NCI-H526 treated with DMSO at 0.1 percent for 48 hours (cell line): ENCODE results near the gene CCDC142.
"Not testable (repeated sequence)": the region's sequence is repeated elsewhere in the genome, so short reads cannot be mapped to it uniquely, and the experiment has no call there.

ENCODE experiments used
- DNase-seq: peaks from one replicate; lab custom pipeline; 2025; lab: John Stamatoyannopoulos, UW

CCDC142 gene

DNA sequence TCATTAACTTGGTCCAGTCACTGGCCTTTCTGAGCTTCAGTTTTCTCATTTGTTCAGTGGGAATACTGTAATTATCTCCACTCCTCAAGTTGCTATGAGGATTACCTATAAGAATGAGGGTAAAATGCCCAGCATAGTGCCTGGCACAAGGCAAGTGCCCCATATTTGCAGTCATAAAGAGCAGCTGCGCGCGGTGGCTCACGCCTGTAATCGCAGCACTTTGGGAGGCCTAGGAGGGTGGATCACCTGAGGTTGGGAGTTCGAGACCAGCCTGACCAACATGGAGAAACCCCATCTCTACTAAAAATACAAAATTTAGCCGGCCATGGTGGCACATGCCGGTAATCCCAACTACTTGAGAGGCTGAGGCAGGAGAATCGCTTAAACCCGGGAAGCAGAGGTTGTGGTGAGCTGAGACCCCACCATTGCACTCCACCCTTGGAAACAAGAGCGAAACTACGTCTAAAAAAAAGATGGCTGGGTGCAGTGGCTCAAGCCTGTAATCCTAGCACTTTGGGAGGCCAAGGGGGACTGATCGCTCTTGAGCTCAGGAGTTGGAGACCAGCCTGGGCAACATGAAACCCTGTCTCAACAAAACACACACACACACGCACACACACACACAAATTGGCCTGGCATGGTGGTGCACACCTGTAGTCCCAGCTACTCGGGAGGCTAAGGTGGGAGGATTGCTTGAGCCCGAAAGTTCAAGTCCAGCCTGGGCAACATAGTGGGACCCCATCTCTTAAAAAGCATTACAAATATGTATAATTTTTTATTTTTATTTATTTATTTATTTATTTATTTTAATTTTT is 40.1 kb downstream of the CCDC142 start:
- not testable (repeated sequence) for DNase-seq

DNA sequence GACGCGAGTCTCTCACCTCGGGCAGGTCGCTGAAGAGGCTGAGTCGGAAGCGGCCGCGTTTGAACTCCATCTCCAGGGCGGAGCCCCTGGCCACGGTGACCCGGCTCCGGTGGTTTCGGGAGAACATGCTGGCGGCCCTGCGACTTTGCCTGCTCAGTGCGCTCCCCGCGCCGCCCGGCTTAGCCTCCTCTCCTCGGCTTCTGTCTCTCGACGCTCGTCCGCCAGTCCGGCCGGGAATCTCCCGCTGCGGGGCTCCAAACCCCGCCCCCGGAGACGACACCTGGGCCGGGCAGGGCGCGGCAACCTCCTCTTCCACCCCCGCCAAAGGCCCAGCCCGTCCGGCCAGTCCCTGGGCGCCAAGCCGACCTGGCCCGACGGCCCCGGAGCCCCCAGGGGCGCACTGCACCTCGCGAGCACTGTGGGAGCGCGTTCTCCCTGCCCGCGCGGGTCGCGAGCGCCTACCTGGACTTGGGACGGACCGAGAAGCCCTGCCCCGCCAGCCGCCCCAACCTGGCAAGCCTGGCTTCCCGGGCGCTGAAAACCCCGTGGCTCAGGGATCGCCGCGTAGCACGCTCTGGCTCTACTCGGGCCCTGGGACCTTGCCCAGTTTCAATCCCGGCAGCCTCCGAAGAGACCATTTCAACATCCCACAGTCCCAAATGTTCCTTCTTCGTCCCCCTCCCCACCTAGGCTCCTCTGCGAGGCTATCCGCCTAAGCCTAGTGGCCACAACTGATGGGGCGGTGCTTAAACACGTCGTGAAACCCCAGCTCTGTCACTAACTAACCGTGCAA is 40.9 kb downstream of the CCDC142 start, which contains the start of gene RTKN:
TSS of gene RTKN (minus strand) at position 248 of the 793 bp plus-strand sequence. CDS start at position 127, 121 bp downstream.
- peak; percentile 69 for DNase-seq

DNA sequence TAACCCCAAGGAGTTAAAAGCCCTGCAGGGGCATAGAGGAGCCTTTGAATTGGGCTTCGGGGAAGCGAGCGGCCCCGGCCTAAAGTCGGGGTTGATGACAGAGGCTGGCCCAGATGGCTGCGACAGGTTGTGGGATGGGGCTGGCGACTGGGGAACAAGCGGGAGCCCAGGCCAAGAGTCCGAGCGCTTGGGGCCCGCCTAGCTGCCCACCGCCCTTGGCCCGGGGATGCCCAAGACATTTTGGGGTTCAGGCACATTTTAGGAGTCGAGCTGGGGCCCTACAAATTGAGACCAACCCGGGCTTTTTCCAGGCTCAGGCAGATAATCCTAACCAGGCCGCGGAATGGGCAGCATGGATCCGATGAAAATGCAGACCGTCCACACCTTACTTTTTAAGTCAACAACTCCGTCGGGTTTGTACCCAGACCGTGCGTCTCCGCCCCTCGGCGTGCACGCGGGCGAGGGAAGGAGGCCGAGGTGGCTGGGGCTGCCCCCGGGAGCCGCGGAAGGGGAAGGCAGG is 41.6 kb downstream of the CCDC142 start:
- DNase-seq: no peak

DNA sequence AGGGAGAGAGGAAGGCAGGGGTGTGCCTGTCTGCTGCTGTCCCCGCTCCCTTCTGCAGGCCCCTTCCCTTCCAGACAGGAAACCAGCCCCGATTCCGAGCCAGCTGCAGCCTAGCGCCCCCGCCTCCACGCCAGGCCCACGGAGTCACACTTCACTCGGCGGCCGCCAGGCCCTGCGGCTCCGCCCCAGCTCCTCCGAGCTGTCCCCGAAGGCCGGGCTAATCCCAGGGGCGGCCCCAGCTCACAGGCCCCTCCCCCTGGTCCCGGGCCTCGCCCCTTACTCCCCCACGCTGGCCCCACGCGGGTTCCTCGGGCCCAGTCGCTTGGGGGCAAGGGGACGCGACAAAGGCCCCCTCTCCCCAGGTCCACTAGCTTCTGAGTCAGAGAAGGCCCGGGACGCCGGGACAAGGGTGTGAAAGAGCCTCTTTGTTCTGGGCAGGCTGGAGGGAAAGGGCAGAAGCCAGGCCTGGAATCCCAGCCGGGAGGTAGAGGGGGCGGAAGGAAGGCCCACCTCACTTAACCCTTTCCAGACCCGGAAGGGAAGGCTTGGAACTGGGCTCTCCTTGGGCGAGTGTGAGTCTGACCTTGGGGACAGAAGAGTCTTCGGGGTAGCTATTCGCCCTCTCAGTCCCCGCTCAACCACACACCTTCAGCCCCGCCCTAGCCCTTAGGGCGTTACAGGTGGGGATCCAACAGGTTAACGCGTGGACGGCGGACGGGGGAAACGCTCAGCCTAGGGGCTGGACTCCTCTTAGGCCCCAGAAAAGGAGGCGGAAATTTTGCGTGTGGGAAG is 42.2 kb downstream of the CCDC142 start:
- DNase-seq: peak; percentile 65

DNA sequence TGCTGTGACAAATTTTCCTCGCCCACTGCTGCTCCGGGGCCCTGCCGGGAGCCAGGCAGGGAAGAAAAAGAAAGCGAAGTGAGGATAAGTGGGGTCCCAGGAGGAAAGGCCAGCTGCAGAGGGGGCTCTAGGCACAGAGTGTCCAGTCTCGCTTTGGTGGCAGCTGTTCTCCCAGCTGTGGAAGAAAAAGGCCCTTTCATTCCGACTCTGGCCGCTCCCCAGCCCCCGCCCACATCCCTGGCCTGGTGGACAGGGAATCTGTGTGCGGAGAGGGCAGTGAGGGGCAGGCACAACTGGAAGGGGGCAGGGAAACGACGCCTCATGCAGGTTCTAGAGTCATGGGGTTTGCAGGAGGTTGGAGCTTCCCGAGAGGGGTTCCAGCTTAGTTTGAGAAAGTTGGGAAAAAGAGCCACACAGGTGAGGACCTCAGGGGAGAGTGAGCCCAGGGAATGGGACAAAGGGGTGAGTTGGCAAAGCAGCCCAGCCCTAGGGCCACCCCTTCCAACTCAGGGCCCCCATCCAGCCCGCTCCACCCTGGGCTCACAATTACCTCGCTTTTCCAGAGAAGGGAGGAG is 42.9 kb downstream of the CCDC142 start:
- no peak for DNase-seq

DNA sequence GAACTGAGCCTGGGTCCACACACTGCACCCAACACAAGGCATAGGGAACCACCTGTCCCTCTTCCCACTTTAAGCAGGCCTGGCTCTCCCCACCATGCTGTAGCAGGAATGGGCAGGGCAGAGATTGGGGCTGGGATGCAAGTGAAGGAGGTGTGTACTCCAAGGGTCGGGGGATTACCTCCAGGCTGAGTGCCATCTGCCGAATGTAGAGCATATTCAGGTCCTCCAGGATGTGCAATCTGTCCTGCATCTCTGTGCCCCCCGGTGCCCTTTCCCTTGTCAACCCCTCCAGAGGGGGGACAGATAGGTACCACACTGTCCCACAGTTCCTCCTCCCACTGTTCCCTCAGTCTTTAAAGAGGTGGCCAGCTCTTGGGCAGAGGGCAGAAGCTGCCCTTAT is 43.4 kb downstream of the CCDC142 start:
- DNase-seq: no peak

DNA sequence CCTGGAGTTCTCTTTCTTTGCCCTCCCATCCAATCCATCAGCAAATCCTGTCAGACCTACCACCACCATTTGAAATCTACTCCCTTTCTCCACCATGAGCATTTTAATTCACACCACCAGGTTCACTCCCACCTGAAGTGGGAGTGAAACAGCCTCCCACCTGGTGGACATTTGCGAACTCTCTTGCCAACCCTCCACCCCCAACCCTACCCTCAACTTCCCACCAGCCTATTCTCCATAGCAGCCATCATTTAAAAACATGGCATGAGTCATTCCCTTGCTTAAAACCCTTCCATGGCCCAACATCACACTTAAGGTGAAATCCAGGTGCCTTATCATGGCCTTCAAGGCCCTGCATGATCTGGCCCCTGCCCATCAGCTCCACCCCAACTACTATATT is 44.5 kb downstream of the CCDC142 start:
- DNase-seq: no peak

DNA sequence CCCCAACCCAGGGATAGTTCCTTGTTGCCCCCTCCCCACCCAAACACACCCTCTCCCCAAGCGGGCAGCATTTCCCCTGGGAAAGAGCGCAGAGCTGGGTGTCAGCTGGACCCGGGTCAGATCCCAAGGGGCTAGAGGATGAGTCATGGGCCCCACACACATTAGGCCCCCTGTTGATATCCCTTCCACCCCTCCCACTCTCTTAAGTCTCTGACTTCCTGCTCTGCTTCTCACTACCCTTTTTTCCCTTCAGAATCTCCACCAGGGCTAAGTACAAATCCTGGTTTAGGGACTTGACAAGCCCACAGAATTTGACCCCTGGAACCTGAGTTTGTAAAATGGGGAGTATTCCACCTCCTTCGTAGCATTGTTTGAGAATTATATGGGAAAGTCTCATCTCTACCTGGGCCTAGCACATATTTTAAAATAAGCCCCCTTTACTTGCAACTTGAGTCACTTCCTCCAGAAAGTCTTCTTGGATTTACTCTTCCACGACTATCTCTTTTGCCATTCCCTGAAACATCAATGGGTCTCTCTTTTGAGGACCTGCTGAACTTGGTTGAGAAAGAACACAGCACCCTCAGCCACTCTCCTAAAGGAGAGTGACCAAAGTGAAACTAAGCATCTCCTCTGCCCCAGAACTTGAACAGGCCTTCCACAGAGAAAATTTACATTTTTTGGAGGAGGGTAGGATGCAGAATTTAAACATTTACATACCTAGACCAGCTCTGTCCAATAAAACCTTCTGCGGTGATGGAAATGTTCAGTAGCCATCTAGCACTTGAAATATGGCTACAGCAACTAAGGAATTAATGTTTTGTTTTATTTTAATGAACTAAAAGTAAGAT is 45.7 kb downstream of the CCDC142 start:
- no peak for DNase-seq

DNA sequence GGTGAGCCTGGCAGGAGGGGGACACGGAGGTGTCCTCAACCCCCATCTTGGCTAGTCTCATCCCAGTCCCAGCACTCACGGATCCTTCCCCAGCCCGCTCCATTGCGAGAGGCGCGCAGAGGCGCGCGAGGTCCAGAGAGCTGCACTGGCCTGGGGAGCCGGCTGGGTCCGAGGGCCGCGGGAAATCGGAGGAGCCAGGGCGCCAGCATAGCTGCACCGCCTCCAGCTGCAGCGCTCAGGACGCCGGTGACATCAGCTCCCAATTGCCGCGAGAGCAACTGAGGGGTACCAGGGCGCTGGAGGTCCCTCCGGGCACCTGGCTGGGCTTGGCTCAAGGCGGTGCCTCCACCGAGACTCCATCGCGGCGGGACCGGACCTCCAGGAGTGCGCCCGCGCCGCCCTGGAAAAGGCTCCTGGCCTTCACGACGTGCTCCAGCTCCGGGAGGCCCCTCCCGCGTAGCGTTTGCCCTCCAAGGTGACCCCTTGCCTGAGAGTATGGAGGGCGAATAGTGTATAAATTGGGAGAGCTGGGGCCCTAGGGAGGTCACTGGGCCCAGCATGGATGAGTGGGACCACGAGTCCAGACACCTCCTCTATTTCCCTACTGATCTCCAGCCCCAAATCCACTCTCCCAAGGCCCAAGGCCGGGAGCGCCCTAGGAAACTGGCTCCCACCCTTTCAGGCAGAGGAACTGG is 46.5 kb downstream of the CCDC142 start:
- no peak for DNase-seq

DNA sequence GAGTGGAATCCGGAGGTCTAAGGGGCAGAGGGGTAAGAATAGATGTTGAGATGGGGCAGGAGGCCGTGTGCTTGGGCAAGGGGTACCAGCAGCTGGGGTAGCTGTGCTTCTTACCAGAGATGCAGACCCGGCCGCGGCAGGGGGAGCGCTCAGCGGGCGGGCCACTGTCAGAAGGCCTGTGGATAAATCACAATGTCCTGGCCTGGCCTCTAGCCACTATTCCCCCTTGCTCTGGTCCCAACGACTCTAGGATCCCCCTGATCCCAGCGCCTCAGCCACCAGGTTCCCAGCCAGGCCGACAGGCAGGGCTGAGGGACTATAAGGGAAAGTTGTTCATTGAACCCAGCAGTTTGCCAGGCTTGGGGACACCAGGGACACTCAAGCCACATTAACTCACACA is 52.3 kb downstream of the CCDC142 start:
- DNase-seq: no peak

DNA sequence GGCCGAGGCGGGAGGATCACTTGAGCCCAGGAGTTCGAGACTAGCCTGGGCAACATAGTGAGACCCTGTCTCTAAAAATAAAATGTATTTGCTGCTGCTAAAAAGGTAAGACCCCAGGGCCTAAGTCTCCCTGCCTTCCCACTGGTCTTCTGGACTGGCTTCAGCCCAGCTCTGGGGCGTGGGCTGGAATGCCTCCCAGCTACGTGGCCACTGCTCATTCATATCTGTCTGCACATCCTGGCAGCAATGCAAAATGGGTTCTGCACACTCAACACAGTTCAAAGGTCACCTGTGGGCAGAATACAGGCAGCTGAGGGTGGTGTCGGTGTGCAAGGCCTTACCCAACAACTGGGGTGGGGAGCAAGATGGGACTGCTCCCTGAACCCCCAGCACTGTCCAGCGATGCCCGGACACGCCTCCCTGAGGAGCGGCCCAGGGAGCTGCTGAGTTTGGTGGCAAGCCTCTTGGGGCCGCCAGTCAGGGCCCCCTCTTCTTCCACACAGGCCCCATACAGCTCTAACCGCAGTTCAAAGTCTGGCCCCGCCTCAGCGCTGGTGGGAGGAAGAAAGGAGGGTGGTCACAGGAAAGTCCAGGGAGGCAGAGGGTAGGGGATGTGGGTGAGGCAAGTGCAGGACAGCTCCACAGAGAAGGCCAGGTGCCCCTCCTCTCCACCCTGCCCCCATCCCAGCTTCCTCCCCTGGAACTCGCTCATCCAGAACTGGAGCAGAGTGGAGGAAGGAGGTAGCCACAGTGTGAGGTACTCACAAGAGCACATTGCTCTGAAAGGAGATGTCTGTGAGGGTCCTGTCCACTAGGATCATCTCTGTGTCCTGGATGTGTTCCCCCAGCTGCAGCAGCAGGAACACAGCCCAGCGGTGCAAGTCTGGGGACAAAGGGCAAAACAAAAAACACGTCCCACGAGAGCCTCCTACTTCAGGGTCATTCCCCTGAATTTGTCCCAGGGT is 53.0 kb downstream of the CCDC142 start:
- no peak for DNase-seq

DNA sequence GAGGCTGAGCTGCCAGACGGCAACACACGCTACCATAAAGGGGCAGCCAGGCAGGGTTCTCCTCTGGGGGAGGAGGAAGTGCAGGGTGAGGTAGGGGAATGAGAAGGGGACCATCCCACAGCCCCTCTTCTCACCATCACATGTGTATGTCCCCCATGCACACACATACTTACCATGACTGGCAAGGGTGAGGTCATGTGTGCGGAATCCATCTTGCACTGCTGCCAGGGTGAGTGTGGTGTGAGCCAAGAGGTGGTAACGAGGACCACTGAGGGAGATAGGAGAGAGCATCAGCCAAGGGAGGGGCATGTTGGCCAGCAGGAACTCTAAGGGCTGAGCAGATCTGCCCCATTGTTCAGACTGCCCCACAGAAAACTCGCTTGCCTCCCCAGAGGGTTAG is 54.1 kb downstream of the CCDC142 start:
- DNase-seq: no peak

DNA sequence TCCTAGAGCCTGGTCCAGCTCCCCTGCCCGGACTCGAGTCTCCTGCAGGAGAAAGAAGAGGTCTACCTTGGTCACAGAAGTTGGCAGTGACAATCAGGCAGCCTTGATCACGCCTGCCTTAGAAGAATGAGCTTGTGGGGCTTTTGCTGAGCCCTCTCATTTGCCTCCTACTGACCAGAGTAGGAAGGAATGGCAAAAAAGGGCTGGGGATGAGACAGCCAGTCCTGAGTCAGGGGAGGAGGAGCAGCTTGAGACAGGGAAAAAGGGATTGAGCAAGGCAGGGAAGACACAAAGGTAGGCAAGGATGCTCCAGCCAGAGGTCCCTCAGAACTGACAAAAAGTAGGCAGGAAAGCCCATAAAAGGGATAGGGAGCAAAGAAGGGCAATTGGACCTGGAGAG is 55.2 kb downstream of the CCDC142 start:
- no peak for DNase-seq

DNA sequence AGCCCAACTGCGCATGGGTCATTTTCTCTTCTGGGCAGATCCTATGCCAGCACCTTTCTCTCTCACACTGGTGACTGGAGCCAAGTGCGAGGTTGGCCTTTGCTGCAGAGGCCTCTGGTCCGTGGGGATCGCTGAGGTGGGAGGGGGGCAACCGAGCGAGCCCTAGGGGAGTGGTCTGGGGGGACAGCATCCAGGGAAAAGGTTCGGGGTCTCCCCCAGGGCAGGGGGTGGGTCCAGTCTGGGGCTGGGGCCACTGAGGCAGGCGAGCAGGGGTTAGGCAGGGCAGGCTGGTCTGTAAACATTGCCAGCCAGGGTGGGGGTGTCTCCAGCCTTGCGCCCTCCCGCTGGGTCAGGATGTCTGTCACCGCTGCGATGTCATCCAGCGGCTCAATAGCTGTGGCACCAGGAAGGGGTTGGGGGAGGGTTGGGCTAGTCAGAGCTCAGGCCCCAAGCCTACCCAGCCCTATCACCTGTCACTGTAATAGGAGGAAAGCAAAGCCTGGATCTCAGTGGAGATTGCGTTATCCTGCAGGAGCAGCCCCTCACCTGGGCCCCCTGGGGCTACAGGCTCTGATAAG is 56.5 kb downstream of the CCDC142 start:
- DNase-seq: no peak

DNA sequence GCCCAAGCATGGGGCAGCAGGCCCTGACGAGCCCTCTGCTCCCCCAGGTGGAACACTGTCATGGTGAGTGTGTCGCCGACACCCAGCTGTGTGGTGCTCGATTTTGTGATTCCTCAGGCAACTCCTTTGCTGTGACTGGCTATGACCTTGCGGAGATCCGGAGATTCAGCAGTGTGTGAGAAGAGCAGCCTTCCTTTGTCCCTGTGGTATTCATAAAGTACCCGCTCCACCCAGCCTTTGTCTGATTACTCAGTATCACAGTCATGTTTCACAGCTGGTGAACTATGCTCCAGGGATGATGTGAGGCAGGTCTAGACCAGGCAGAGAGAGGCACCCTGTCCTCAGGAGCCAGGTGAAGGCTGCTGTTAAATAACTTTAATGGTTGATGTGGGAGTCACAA is 57.3 kb downstream of the CCDC142 start:
- no peak for DNase-seq

DNA sequence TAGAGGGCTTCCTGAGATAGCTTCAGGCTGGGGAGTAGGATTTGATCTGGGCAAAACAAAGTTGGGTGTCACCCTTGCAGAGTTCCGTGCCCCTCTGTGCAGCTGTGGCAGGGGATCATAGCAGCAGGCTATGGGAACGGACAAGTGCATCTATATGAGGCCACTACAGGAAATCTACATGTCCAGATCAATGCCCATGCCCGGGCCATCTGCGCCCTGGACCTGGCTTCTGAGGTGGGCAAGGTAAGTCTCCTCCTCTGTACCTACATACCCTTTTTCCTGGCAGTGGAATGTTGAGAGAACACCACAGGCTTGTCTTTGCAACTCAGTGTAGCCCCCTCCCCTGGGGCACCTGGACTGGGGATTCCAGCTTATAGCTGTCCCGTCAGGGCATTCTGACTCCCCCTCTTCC is 57.8 kb downstream of the CCDC142 start:
- DNase-seq: no peak

DNA sequence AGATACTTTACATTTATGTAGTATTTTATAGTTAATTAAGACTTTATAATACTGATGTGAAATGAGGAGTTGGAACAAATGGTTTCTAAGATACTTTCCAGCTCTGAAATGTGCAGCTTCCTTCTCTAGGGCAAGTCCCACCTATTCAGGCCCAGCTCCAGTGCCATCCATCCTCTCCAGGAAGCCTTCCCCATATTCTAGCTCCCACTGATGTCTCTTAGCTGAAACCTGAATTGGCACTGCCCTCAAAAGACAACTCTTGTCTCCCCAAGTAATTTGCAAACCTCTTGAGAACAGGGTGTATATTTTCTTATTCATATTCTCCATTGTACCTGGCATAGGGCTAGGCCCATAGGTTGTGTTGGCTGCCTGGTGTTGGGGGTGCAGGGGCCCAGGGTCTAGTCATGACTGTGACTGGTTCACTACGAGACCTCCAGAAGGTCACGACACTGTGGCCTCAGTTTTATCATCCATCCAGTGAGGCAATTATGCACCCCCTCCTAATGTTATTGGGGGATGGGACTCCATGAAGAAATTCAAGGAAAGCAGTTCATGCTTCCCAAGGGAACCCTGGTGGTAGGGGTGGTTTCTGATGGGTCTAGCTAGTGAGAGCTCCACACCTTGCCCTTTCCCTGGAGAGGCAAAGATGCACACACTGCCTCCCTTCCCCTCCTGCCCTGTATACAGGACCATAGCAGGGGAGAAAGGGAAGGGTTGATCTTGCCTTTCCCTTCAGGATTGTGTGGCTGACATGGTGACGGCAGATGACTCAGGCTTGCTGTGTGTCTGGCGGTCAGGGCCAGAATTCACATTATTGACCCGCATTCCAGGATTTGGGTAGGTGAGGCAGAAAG is 58.4 kb downstream of the CCDC142 start:
- no peak for DNase-seq
